ENCODE results near the gene CIITA. TPM values are rescaled to one million over a fixed set of nuclear protein-coding genes. Genes with fewer than 3 reads are reported as not detected.

The CIITA gene
- total RNA-seq, 1 experiment from 2014 or later: not detected

- Mint-ChIP-seq H3K4me3 (no peak overlapping the region), H3K27me3 (ENCODE audit: low read depth) (no peaks in the 10 kb centered on the region), H3K9me3 (no peaks in the 10 kb centered on the region), H3K27ac (no peak overlapping the region), H3K4me1 (peaks cover 19 to 23% of the 10 kb centered on the region in 2 experiments), H3K36me3 (ENCODE audit: insufficient read depth in 1 of 3, low read depth in 3 of 3) (peaks cover 8 to 31% (median 14%) of the 10 kb centered on the region in 3 experiments; a peak in 6 of 7 replicates)
- Histone ChIP-seq H2AFZ (ENCODE audit: low read length) (no peak overlapping the region), H3K14ac (ENCODE audit: insufficient read depth, low read length) (no peak overlapping the region), H4K8ac (replicated peaks; ENCODE audit: insufficient read length, low read depth, low read length) (no peak overlapping the region), H3T11ph (ENCODE audit: low read length) (no peak overlapping the region), H3K9me3 (ENCODE audit: control insufficient read depth, low read depth, low read length) (no peaks in the 10 kb centered on the region), H3K4ac (ENCODE audit: low read depth, low read length) (no peak overlapping the region), H3K9ac (ENCODE audit: extremely low read depth, insufficient read length, low read length) (no peak overlapping the region), H3K4me1 (ENCODE audit: insufficient read depth, low read length) (peaks cover 3% of the 10 kb centered on the region; the same call in 1 of the 2 replicates), H2BK120ac (ENCODE audit: low read depth, low read length, poor library complexity, severe bottlenecking) (no peak overlapping the region), H3K27ac (ENCODE audit: insufficient read length, low read depth, low read length) (no peak overlapping the region), H3K27me3 (ENCODE audit: insufficient read depth, low read length) (no peaks in the 10 kb centered on the region), H4K20me1 (ENCODE audit: control insufficient read depth, insufficient read depth, insufficient read length) (no peaks in the 10 kb centered on the region), H3K23me2 (ENCODE audit: insufficient read length, low read depth, low read length, poor library complexity, severe bottlenecking) (peaks cover 6% of the 10 kb centered on the region), H3K4me2 (ENCODE audit: insufficient read depth, insufficient read length, low read length) (no peak overlapping the region), H2AK5ac (ENCODE audit: insufficient read length, low read length) (no peak overlapping the region), H3K79me1 (ENCODE audit: insufficient read depth, low read depth, low read length, poor library complexity, severe bottlenecking) (peaks cover 3% of the 10 kb centered on the region), H4K91ac (ENCODE audit: insufficient read length, low read depth, low read length) (no peak overlapping the region), H4K5ac (ENCODE audit: insufficient read length, low read depth, low read length) (no peak overlapping the region), H3K79me2 (ENCODE audit: insufficient read depth, low read length) (no peaks in the 10 kb centered on the region; the same call in 1 of the 2 replicates), H2BK15ac (ENCODE audit: low read depth, low read length) (no peak overlapping the region), H3K56ac (ENCODE audit: insufficient read length, low read depth, low read length) (no peak overlapping the region), H3K23ac (ENCODE audit: insufficient read length, low read depth, low read length) (no peak overlapping the region), H2BK20ac (ENCODE audit: low read depth, low read length, poor library complexity, severe bottlenecking) (no peak overlapping the region), H2BK12ac (ENCODE audit: insufficient read length, low read depth, low read length) (no peak overlapping the region), H3K18ac (ENCODE audit: insufficient read length, low read depth, low read length) (no peak overlapping the region), H2BK5ac (ENCODE audit: insufficient read length, low read length) (no peak overlapping the region)
- no CpG with 5 or more reads among the region's 11 CpGs for WGBS (ENCODE audit: extremely low coverage, insufficient read length, low lambda C conversion rate)
- no peak for DNase-seq
- TF ChIP-seq, protein P1, sequence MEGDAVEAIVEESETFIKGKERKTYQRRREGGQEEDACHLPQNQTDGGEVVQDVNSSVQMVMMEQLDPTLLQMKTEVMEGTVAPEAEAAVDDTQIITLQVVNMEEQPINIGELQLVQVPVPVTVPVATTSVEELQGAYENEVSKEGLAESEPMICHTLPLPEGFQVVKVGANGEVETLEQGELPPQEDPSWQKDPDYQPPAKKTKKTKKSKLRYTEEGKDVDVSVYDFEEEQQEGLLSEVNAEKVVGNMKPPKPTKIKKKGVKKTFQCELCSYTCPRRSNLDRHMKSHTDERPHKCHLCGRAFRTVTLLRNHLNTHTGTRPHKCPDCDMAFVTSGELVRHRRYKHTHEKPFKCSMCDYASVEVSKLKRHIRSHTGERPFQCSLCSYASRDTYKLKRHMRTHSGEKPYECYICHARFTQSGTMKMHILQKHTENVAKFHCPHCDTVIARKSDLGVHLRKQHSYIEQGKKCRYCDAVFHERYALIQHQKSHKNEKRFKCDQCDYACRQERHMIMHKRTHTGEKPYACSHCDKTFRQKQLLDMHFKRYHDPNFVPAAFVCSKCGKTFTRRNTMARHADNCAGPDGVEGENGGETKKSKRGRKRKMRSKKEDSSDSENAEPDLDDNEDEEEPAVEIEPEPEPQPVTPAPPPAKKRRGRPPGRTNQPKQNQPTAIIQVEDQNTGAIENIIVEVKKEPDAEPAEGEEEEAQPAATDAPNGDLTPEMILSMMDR (conservative IDR thresholded peaks at IDR 0.05): no peak
These were observed 60.3 kb downstream of the CIITA start for GRCh38 chr16:10937068-10937859.
